ENCODE data around the gene POLR3E.

POLR3E gene

GRCh38 chr16:22297114-22297870 is at the start of gene POLR3E:
Gene POLR3E, plus strand, starts transcription at chr16:22297409. Its CDS starts 5,560 bp downstream, at chr16:22302969.
- peak; percentile 27 for DNase-seq

- DNase-seq: no peak
These were observed 46.7 kb upstream of the POLR3E start for GRCh38 chr16:22250522-22250921.

GRCh38 chr16:22252317-22252716 is 44.9 kb upstream of the POLR3E start:
- no peak for DNase-seq

GRCh38 chr16:22253272-22253671 is 43.9 kb upstream of the POLR3E start:
- no peak for DNase-seq

GRCh38 chr16:22255335-22255734 is 41.9 kb upstream of the POLR3E start:
- no peak for DNase-seq

GRCh38 chr16:22257440-22257839 is 39.8 kb upstream of the POLR3E start:
- no peak for DNase-seq

GRCh38 chr16:22260490-22260889 is 36.7 kb upstream of the POLR3E start:
- no peak for DNase-seq

GRCh38 chr16:22262460-22262859 is 34.7 kb upstream of the POLR3E start:
- DNase-seq: no peak

- no peak for DNase-seq
These were observed 32.4 kb upstream of the POLR3E start for GRCh38 chr16:22264786-22265185.

GRCh38 chr16:22265351-22265750 is 31.9 kb upstream of the POLR3E start:
- DNase-seq: no peak

GRCh38 chr16:22266546-22266945 is 30.7 kb upstream of the POLR3E start:
- DNase-seq: no peak

GRCh38 chr16:22267764-22268163 is 29.4 kb upstream of the POLR3E start:
- DNase-seq: no peak

GRCh38 chr16:22270525-22270924 is 26.7 kb upstream of the POLR3E start:
- no peak for DNase-seq

- no peak for DNase-seq
These were observed 24.1 kb upstream of the POLR3E start for GRCh38 chr16:22272870-22273650.

GRCh38 chr16:22274916-22275315 is 22.3 kb upstream of the POLR3E start:
- DNase-seq: no peak

- no peak for DNase-seq
These were observed 18.6 kb upstream of the POLR3E start for GRCh38 chr16:22278441-22279230.

GRCh38 chr16:22282254-22282892 is 14.8 kb upstream of the POLR3E start:
- no peak for DNase-seq

- no peak for DNase-seq
These were observed 12.6 kb upstream of the POLR3E start for GRCh38 chr16:22284637-22285036.

- no peak for DNase-seq
These were observed 12.1 kb upstream of the POLR3E start for GRCh38 chr16:22285080-22285479.

- no peak for DNase-seq
These were observed 6.2 kb upstream of the POLR3E start for GRCh38 chr16:22291020-22291419.

GRCh38 chr16:22291860-22292318 is 5.3 kb upstream of the POLR3E start:
- DNase-seq: no peak

GRCh38 chr16:22292320-22292719 is 4.9 kb upstream of the POLR3E start:
- DNase-seq: no peak

Measured in NCI-H187 treated with DMSO at 0.1 percent for 48 hours (cell line).